ENCODE measurements around the gene OCEL1.
"Not testable (repeated sequence)": the region's sequence is repeated elsewhere in the genome, so short reads cannot be mapped to it uniquely, and the experiment has no call there.

Gene OCEL1

GRCh38 chr19:17266026-17266425 lies 40.0 kb downstream of the OCEL1 start:
- no peak for DNase-seq

GRCh38 chr19:17266589-17266974 lies 40.6 kb downstream of the OCEL1 start:
- DNase-seq = no peak

- peak; percentile 98 to 99 for DNase-seq
These were observed 41.2 kb downstream of the OCEL1 start, which contains the start of gene BABAM1 for GRCh38 chr19:17266975-17267788. BABAM1 (plus strand) TSS chr19:17267443; CDS start chr19:17268807, 1,364 bp downstream.

GRCh38 chr19:17268754-17269153 lies 42.7 kb downstream of the OCEL1 start:
- no peak for DNase-seq

GRCh38 chr19:17274892-17275291 lies 48.9 kb downstream of the OCEL1 start:
- DNase-seq = not testable (repeated sequence)

GRCh38 chr19:17275441-17276175 lies 49.6 kb downstream of the OCEL1 start:
- no peak for DNase-seq
